NCI-H2107 treated with DMSO at 0.1 percent for 48 hours (cell line): ENCODE results near the gene CHRNA10.

Experiments
- DNase-seq: peaks from one replicate; lab custom pipeline; 2025; ENCODE audit not compliant: unreplicated experiment; lab: John Stamatoyannopoulos, UW

The CHRNA10 gene

DNA sequence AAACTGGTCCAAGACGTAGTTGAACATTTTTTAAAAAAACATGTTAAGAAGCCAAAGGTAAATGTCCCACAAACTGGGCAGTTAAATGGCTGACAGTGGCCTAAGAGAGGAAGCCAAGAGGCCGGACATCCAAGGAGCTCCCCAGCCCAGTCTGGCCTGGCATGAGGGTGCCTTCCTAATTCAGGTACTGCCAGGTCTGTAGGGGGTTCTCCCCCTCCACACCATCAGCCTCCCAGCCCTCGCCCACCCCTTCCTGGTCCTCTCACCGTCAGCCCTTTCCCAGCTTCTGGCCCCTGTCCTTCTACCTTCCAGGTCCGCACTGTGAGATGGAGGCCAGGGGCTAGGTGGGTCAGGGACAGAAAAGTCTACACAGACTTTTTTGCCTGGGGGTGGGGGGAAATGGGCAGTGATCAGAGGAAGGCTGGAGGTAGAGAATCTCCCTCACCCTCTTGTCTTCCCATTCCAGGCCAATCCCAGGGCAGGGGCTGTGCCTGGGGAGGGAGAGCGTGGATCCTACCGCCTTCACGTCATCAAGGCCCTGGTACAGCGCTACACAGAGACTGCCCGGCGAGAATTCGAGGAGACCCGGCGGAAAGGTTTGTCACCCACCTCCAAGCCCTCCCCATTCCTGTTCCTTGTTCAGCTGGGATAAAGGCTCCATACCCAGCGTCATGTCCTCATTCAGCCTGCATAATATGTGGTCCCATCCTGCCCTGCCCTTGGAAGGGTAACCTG lies 35.4 kb downstream of the CHRNA10 start:
- no peak for DNase-seq

DNA sequence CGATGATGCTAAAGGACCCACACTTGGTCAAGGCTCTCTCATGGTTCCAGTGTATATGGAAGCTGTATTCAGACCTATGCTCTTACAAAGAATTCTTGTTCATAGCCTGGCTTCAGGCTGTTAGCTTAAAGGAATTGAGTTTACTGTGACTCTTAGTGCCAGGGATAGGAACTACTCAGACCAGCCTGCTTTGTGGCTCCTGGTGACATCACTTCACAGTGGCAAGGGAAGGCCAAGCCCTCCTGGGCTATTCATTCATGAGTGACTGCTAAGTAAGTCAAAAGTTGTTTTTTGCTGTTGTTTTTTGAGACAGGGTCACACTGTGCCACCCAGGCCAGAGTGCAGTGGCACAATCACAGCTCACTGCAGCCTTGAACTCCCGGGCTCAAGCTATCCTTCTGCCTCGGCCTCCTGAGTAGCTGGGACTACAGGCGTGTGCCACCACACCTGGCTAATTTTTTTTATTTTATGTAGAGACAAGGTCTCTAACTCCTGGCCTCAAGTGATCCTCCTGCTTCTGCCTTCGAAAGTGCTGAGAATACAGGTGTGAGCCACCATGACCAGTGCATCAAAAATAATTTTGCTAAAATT lies 39.0 kb downstream of the CHRNA10 start:
- no peak for DNase-seq

DNA sequence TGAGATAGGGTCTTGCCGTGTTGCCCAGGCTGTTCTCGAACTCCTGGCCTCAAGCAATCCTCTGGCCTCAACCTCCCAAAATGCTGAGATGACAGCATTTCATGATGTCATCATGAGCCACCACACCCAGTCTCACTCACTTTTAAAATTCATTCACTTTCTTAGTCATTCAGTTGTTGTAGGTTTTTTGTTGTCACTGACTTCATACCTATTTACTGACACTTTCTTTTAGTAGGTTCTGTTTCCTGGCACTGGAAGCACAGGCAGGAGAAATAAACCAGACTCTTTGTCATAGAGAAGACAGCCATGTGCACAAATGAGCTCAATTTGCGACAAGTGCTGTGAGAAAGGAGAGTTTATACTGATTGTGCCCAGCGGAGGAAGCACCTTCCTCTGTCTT lies 39.9 kb downstream of the CHRNA10 start:
- no peak for DNase-seq

- DNase-seq, result no peak
Measured at GRCh38 chr11:3627291-3627690, 43.9 kb downstream of the CHRNA10 start.

DNA sequence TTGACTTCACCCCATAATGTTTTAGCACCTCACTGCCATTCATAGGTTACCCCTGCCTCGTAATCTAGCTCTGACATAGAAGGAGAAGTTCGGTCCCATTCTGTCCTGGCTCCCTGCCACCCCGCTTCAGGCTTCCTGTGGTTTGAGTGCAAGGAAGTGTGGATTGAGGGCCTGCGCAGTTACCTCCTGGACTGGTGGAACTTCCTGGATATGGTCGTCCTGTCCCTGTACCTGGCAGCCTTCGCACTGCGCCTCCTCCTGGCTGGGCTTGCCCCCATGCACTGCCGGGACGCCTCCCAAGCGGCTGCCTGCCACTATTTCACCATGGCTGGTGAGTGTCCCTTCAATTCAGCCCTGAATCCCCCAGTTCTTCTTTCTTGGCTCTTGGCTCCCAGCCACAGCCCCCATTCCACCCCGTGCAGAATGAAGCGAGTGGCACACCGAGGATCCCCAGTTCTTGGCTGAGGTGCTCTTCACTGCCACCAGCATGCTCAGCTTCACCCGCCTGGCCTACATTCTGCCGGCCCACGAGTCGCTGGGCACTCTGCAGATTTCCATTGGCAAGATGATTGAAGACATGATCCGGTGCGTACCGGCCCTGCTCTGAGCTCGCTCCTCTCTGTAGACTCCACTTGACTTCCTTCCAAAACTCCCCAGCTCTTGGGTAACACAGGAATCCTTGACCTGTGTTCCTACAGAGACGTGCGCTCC lies 44.8 kb downstream of the CHRNA10 start:
- no peak for DNase-seq

DNA sequence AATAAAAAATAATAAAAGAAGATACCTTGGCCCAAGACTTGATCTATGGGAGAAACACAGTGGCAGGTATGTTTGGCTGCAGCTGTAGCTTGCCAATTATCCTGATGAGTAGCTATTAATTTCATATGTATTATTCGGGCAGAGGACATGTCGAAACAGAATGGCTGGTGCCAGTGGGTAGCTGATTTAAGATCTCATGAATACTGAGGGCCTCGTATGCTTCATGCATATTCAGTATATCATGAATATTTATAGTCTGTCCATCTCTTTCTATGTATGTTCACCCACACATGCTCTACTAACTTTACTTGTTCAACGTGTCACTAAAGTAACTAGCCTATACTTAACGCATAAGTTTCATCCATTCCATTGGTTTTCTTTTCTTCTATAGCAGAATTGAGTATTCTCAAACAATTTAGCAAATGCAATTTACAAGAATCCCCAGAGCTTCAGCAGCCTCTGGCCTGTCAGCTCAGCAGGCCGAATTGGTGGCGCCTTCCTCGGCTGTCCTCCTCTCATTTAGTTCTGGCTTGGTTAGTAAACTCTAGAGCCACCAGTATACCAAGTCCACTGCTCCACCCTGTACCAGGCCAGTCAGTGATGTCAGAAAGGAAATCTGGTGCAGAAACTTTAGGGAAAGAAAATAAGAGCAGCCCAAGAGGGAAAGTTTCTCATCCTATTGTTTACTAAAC lies 47.3 kb downstream of the CHRNA10 start:
- DNase-seq, result no peak

DNA sequence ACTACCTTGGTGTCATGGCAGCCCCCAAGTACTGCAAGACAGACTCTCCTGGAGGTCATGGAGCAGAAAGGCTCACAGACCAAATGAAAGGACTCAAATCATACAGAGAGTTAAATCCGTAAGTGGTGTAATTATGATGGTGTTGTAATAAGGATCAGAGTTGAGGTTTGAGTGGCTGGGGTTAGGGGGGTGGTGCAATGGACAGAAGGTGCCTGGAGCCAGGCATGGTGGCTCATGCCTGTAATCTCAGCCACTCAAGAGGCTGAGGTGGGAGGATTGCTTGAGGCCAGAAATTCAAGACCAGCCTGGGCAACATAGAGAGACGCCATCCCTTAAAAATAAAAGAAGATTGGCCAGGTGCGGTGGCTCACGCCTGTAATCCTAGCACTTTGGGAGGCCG lies 48.1 kb downstream of the CHRNA10 start:
- no peak for DNase-seq

- DNase-seq, result no peak
Measured at GRCh38 chr11:3622521-3622920, 48.7 kb downstream of the CHRNA10 start.

GRCh38 chr11:3617990-3618389 lies 53.2 kb downstream of the CHRNA10 start:
- no peak for DNase-seq

DNA sequence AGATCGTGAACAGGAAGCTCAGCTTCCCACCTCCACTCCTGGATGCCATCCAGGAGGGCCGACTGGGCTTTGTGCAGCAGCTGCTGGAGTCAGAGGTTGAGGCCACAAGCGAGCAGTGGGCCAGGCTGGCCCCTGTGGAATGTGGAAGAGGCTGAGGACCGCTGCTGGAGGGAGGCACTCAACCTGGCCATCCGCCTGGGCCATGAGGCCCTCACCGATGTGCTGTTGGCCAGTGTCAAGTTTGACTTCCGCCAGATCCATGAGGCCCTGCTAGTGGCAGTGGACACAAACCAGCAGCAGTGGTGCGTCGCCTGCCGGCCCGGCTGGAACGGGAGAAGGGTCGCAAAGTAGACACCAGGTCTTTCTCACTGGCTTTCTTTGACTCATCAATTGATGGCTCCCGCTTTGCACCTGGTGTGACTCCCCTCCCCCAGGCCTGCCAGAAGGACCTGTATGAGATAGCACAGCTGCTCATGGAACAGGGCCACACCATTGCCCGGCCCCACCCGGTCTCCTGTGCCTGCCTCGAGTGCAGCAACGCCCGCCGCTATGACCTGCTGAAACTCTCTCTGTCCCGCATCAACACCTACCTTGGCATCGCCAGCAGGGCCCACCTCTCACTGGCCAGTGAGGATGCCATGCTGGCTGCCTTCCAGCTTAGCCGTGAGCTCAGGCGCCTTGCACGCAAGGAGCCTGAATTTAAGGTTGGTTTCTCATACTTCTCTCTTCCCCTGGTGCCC lies 54.3 kb downstream of the CHRNA10 start:
- DNase-seq, result no peak

DNA sequence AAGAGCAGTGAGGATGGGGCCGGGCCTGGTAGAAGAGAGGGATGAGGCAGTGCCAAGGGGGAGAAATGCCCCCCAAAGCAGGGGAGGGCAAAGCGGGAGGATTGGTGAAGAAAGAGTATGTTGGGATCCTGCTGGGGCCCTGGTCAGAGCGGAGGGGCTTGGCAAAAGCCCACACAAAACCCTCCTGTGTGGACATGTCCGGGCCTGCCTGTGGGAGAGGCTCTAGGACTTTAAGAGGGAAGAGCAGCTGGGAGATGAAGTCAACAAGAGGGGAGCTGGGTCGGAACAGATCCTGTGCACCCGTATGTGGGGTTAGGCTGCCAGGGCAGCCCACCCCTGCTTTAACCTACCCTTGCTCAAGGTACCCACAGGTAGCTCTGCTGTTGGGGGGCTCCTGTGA lies 55.2 kb downstream of the CHRNA10 start:
- no peak for DNase-seq
